Caki2 (cell line): ENCODE measurements around the gene PLEKHO1. TPM values are rescaled to one million over a fixed set of nuclear protein-coding genes. Genes with fewer than 3 reads are reported as not detected.
"Not testable (repeated sequence)": the region's sequence is repeated elsewhere in the genome, so short reads cannot be mapped to it uniquely, and the experiment has no call there.

ENCODE experiments used
- DNase-seq: peaks from one replicate; pipeline ENCODE4 v3.0.0-alpha.2; 2015; ENCODE audit warnings: low read depth
- in situ Hi-C: cut with HindIII; loops from 2 replicates; pipeline ENCODE4 v1.10.0; 2016; ENCODE audit warnings: low sequenced_read_pairs, low pct_unique_long_range_greater_than_20kb, mixed read lengths
- total RNA-seq: library from RNA; depleted of rRNA; stranded (reverse); fragments of >200 nt; shearing (Covaris generic); gene quantifications from 2 replicates; pipeline ENCODE4 v1.2.3, GENCODE V29; 2014; ENCODE audit warnings: low replicate concordance

The PLEKHO1 gene
- total RNA-seq, 1 experiment from 2014 or later, result 4.0 TPM

DNA sequence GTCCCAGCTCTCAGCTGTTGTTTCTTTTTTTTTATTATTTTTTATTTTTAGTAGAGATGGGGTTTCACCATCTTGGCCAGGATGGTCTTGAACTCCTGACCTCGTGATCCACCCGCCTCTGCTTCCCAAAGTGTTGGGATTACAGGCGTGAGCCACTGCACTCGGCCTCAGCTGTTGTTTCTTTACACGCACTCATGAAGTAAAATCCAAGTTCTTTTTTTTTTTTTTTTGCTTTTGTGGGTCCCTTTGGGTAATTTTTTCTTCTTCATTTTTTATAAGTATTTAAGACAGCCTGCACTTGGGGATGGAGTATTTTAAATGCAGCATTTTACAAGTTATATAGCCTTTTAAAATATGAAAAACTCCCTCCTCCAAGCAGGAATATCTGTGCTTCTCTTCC is 3.7 kb upstream of the PLEKHO1 start:
- DNase-seq, in situ Hi-C loops: not testable (repeated sequence)

- DNase-seq, result no peak
- in situ Hi-C loops, result no loop called here
Observed at GRCh38 chr1:150146849-150147542, 2.7 kb upstream of the PLEKHO1 start.

- in situ Hi-C loops, result no loop called here
Observed at GRCh38 chr1:150148837-150149270, 862 bp upstream of the PLEKHO1 start.

DNA sequence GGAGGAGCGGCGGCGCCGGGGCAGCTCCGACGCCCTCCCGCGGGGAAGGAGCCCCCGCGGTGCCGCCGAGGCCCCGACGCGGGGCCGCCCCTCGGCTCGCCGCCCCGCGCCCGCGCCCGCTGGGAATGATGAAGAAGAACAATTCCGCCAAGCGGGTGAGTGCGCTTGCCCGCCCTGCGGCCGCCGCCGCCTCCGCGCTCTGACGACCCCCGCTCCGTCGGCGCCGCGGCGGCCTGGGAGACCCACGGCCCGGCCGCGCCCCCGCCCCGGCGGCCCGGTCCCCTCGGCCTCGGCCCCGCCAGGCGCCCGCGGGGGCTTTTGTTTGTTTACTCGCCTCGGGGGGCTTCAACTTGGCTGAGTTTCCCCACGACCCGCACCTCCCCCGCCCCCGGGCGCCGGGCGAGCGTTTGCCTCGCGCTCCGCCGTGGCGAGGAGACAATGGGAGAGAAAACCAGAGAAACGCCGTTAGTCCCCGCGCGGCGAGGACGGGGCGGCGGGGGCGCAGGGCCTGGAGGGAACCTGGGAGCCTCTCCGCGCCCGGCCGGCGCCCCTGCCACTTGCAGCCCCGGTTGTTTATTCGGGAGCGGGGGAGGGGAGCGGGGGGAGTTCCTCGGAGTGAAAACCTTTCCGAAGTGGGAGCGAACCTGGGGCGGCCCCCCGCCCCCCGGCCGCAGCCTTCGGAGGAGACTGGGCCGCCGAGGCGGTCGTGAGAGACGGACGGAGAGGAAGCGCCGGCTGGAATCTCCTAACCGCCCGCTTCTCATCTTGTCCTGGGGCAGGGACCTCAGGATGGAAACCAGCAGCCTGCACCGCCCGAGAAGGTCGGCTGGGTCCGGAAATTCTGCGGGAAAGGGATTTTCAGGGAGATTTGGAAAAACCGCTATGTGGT is 661 bp downstream of the PLEKHO1 start:
- in situ Hi-C loops, result no loop called here
- DNase-seq, result no peak

More at GRCh38 chr1:150148837-150149270, 862 bp upstream of the PLEKHO1 start:
- no peak for DNase-seq

DNA sequence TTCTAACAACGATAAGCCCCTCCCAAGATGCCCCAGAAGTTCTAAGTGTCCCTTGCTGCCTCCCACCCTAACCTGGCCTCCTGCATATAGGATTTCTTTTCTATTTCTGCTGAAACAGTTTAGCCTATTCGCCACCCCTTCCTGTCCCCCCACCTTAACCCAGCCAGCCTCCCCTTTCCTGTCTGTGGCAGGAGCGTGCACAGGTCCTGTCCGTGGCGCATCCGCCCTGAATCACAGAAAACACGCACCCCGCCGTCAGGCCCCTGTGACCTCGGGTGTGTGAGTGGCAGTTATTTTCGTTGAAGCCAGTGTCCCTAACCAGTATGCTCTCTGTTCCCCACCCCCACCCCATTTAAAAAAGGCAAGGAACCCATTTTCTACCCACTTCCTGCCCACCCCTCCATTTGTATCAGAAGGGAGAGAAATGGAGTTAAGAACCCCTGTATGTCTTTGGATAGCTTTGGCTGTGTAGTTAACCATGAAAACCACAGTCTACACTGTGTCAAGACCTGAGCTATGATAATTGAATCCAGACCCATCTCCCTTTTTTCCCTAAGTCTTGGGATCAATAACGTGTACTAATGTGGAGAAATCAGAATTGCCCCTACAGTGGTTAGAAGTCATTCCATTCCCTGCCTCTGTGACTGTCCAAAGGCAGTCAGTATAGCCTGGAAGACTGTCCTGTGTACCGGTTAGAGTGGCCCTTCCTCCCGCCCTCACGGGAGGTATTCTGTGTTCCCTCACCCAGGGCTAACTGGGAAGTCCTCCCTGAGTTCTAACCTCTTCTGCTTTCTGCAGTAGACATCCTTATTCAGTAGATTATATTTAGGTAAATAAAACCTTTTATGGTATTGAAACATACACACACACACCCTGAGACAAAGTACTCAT is 1.8 kb downstream of the PLEKHO1 start:
- DNase-seq, result no peak
- in situ Hi-C loops, result no loop called here

DNA sequence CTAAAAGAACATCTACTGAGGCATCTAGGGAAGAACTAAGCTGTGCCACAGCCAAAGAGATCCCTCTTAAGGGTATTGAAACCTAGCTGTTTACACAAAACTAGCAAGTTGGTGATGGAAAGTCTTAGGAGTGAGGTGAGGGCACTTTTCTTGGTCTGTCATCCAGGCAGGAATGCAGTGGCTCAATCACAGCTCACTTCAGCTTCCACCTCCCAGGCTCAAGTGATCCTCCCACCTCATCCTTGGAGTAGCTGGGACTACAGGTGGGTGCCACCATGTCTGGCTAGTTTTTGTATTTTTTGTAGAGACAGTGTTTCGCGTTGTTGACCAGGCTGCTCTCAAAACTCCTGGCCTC is 2.4 kb downstream of the PLEKHO1 start:
- no peak for DNase-seq
- in situ Hi-C loops, result no loop called here

DNA sequence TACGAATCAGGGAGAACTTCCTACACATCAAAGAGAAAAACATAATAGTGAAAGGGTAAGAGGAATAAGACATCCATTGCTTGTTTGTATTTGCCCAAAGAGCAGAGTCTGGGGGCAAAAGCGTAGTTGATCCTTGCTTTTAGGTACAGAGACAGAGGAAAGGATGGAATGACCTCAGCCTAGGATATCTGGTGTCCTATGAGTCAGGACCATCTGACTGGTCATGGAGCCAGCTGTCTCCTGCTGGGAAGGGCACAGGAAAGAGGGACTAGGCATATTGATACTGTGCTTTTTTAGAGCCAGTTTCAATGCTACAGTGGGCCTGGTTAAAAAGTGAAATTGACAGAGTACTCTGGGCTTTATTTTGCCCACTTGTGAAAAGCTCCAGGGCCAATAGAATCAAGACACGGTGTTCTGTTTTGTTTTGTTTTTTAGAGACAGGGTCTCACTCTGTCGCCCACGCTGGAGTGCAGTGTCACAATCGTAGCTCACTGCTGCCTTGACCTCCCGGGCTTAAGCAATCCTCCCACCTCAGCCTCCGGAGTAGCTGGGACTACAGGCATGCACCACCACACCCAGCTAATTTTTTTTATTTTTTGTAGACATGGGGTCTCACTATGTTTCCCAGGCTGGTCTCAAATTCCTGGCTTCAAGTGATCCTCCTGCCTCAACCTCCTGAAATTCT is 3.2 kb downstream of the PLEKHO1 start:
- in situ Hi-C loops, result no loop called here
- peak; percentile 29 for DNase-seq

- in situ Hi-C loops, result no loop called here
- DNase-seq, result no peak
Observed at GRCh38 chr1:150154143-150154542, 4.4 kb downstream of the PLEKHO1 start.

GRCh38 chr1:150155413-150156071 is 5.8 kb downstream of the PLEKHO1 start:
- DNase-seq, result no peak
- in situ Hi-C loops, result no loop called here

GRCh38 chr1:150156868-150157603 is 7.3 kb downstream of the PLEKHO1 start:
- DNase-seq, result no peak
- in situ Hi-C loops, result no loop called here

GRCh38 chr1:150159550-150159949 is 9.8 kb downstream of the PLEKHO1 start:
- in situ Hi-C loops, result no loop called here
- no peak for DNase-seq

- DNase-seq, result no peak
- in situ Hi-C loops, result no loop called here
Observed at GRCh38 chr1:150160964-150161621, 11.4 kb downstream of the PLEKHO1 start.

- in situ Hi-C loops, result no loop called here
- no peak for DNase-seq
Observed at GRCh38 chr1:150161747-150162581, 12.2 kb downstream of the PLEKHO1 start.

DNA sequence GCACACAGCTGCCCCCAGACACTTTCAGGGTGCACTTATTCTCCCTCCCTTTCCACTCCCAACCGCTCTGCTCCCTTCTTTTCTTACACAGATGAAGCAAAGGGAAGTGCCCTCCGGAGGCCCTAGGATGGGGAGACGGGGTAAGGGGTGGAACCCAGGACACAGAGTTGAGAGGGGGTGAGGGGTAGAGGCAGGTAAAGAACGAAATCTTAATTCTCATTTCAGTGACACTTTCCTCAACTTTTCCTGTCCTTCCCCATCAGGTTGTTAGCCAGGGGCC is 12.8 kb downstream of the PLEKHO1 start:
- no peak for DNase-seq
- in situ Hi-C loops, result no loop called here

DNA sequence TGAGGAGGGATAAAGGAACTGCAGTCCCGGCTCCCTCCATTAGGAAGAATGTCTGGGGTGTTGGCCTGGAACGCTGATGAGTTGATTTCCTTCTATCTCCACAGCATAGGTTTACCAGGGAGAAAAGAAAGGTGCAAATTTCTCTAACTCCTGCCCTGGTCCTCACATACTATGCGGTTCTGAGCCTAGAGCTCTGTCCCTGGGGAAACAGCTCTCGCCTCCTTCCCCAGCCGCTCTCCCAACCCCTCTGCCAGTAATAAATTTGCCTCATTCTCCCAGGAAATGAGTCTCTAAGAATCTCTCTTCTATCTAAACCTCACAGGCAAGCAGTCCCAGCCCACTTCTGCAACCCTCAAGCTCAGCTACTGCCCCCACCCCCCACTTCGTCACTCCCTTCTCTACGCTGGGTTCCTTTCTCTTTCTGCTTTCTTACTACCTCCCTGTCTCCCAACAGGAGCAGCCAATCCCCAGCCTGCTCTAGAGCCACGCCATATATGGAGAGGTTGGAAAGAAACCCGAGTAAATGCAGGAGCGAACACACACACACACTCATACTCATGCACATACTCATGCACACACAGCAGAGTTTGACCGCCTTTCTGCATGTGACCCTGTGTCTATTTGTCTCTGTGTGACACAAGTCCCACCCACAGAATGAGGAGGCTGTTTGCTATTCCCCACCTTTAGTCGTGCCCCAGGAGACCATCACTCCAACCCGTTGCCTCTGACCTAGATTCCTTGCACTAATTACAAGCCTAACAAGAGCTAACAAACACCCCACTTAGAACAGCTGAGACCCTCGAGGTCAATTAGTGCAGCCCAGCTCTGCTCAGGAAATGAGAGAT is 13.4 kb downstream of the PLEKHO1 start:
- peak; percentile 86 for DNase-seq
- in situ Hi-C loops, result no loop called here
